Liver (tissue), 9 donors: ENCODE data around the gene FCER1A. TPM values are rescaled to one million over a fixed set of nuclear protein-coding genes. Genes with fewer than 3 reads are reported as not detected.

Experiments
- DNase-seq: peaks from one replicate; pipeline ENCODE4 v3.0.0-alpha.2; 2017; ENCODE audit warnings: low spot score
- H3K27ac ChIP-seq, 2 donors: one replicate each; pipeline ENCODE4 v1.7.0; 2013; ENCODE audit warnings: inconsistent platforms in 2 of 2, low read length in 2 of 2, control low read depth in 1 of 2, low read depth in 1 of 2, mild to moderate bottlenecking in 1 of 2
- H3K27me3 ChIP-seq, 4 donors: one replicate each; pipeline versions ENCODE4 v1.6.1 to v1.7.0; 2013; ENCODE audit warnings: low read length in 3 of 4, inconsistent platforms in 1 of 4, mild to moderate bottlenecking in 1 of 4, moderate library complexity in 1 of 4; ENCODE audit not compliant: control insufficient read depth in 4 of 4, insufficient read depth in 4 of 4
- H3K36me3 ChIP-seq, 4 donors: one replicate each; pipeline versions ENCODE4 v1.6.1 to v1.7.0; 2013; ENCODE audit warnings: low read length in 3 of 4, mild to moderate bottlenecking in 3 of 4, low read depth in 1 of 4, moderate library complexity in 1 of 4; ENCODE audit not compliant: control insufficient read depth in 4 of 4, insufficient read depth in 3 of 4
- H3K4me1 ChIP-seq, 4 donors: one replicate each; pipeline versions ENCODE4 v1.6.1 to v1.7.0; 2013; ENCODE audit warnings: low read length in 3 of 4, mild to moderate bottlenecking in 3 of 4, moderate library complexity in 1 of 4; ENCODE audit not compliant: control insufficient read depth in 4 of 4, insufficient read depth in 4 of 4
- H3K4me3 ChIP-seq, 3 donors: one replicate each; pipeline versions ENCODE4 v1.6.1 to v1.7.0; 2013; ENCODE audit warnings: low read length in 3 of 3, control low read depth in 1 of 3, low read depth in 1 of 3, mild to moderate bottlenecking in 1 of 3
- H3K9ac ChIP-seq, 2 donors: one replicate each; pipeline ENCODE4 v1.7.0; 2013; ENCODE audit warnings: low read length in 2 of 2, mild to moderate bottlenecking in 2 of 2, moderate library complexity in 2 of 2, control low read depth in 1 of 2, low read depth in 1 of 2
- H3K9me3 ChIP-seq, 4 donors: one replicate each; pipeline versions ENCODE4 v1.6.1 to v1.7.0; 2013; ENCODE audit warnings: low read length in 3 of 4; ENCODE audit not compliant: control insufficient read depth in 4 of 4
- EGR1 ChIP-seq, 2 donors: IDR thresholded peaks; 2 replicates each; pipeline ENCODE4 v1.6.1; 2016 to 2018; ENCODE audit warnings: antibody characterized with exemption in 2 of 2, low read depth in 2 of 2
- FOXA1 ChIP-seq: IDR thresholded peaks from 2 replicates; pipeline ENCODE4 v1.6.1; 2016; ENCODE audit warnings: antibody characterized with exemption
- FOXA2 ChIP-seq: IDR thresholded peaks from 2 replicates; pipeline ENCODE4 v1.6.1; 2016; ENCODE audit warnings: antibody characterized with exemption
- GABPA ChIP-seq, 2 donors: IDR thresholded peaks in 1 of 2; conservative IDR thresholded peaks in 1 of 2; 2 replicates each; pipeline ENCODE4 v1.6.1; 2016; ENCODE audit warnings: antibody characterized with exemption in 2 of 2, mild to moderate bottlenecking in 1 of 2, moderate library complexity in 1 of 2
- HNF4A ChIP-seq, 2 donors: conservative IDR thresholded peaks; 2 replicates each; pipeline ENCODE4 v1.6.1; 2016; ENCODE audit warnings: antibody characterized with exemption in 2 of 2, mild to moderate bottlenecking in 2 of 2
- HNF4G ChIP-seq: IDR thresholded peaks from 2 replicates; pipeline ENCODE4 v1.6.1; 2016; ENCODE audit warnings: antibody characterized with exemption
- JUND ChIP-seq, 2 donors: IDR thresholded peaks; 2 replicates each; pipeline ENCODE4 v1.6.1; 2016; ENCODE audit warnings: antibody characterized with exemption in 2 of 2
- NR2F2 ChIP-seq: IDR thresholded peaks from 2 replicates; pipeline ENCODE4 v1.6.1; 2016; ENCODE audit warnings: antibody characterized with exemption
- RAD21 ChIP-seq, 2 donors: IDR thresholded peaks; 2 replicates each; pipeline ENCODE4 v1.6.1; 2016; ENCODE audit warnings: antibody characterized with exemption in 2 of 2, mild to moderate bottlenecking in 2 of 2
- RXRA ChIP-seq, 2 donors: IDR thresholded peaks; 2 replicates each; pipeline ENCODE4 v1.6.1; 2017 to 2018; ENCODE audit warnings: antibody characterized with exemption in 2 of 2, mild to moderate bottlenecking in 1 of 2
- SP1 ChIP-seq: IDR thresholded peaks from 2 replicates; pipeline ENCODE4 v1.6.1; 2018; ENCODE audit warnings: antibody characterized with exemption, mild to moderate bottlenecking
- TAF1 ChIP-seq: conservative IDR thresholded peaks from 2 replicates; pipeline ENCODE4 v1.6.1; 2016; ENCODE audit warnings: antibody characterized with exemption, mild to moderate bottlenecking
- YY1 ChIP-seq: IDR thresholded peaks from 2 replicates; pipeline ENCODE4 v1.6.1; 2016; ENCODE audit warnings: antibody characterized with exemption, mild to moderate bottlenecking
- ZBTB33 ChIP-seq: IDR thresholded peaks from 2 replicates; pipeline ENCODE4 v1.6.1; 2016; ENCODE audit warnings: antibody characterized with exemption
- WGBS: extraction: QIAGEN DNeasy Blood & Tissue Kit; methylation state at CpG from one replicate; pipeline ENCODE4 v1.1.7; 2013; 5-methylcytosine and 5-hydroxymethylcytosine counted together
- polyA plus RNA-seq, 2 donors: library from polyadenylated mRNA; stranded (reverse) in 1 of 2; unstranded in 1 of 2; fragments of 200-250 nt in 1 of 2; fragments of >200 nt in 1 of 2; fragmentation: Nextera tagmentation in 1 of 2; extraction: Ambion mirVana in 1 of 2; gene quantifications; one replicate each; pipeline versions ENCODE4 v1.2.1 to v1.2.3, GENCODE V29; 2013 to 2015
- total RNA-seq, 2 donors: library from RNA; depleted of rRNA; stranded (reverse); fragments of >200 nt; gene quantifications; one replicate each; pipeline ENCODE4 v1.2.3, GENCODE V29; 2014
- TF ChIP-seq, protein P1 (sequence below): fragments of 150-350 bp; IDR thresholded peaks from 2 replicates; pipeline ENCODE4 v1.5.1; 2017; ENCODE audit warnings: improper control_type of control experiment, low read depth, low read length; ENCODE audit not compliant: missing input control
- TF ChIP-seq, protein P2 (sequence below): IDR thresholded peaks from 2 replicates; pipeline ENCODE4 v1.6.1; 2016; ENCODE audit warnings: antibody characterized with exemption, mild to moderate bottlenecking
- TF ChIP-seq, protein P3 (sequence below): IDR thresholded peaks from 2 replicates; pipeline ENCODE4 v1.6.1; 2016; ENCODE audit warnings: antibody characterized with exemption
- TF ChIP-seq, protein P4 (sequence below): IDR thresholded peaks from 2 replicates; pipeline ENCODE4 v1.6.1; 2016; ENCODE audit warnings: antibody characterized with exemption
- donor health status: healthy.
- donor health status: healthy.
- donor health status: healthy.
- donor health status: healthy.
- donor health status: healthy.

FCER1A gene
- total and polyA plus RNA-seq, 4 donors, result 0.08 to 3.5 (median 0.48) TPM; not detected in 1

- 76% methylated on average over 2 of the region's 2 CpGs for WGBS
- no peak overlapping the region for H3K27ac ChIP-seq
- no peaks in the 10 kb centered on the region for H3K4me1 ChIP-seq
- no peaks in the 10 kb centered on the region for H3K36me3 ChIP-seq
- no peaks in the 10 kb centered on the region for H3K27me3 ChIP-seq
- H3K4me3 ChIP-seq, result no peak overlapping the region
- H3K9ac ChIP-seq, result no peak overlapping the region
- TF ChIP-seq JUND (IDR thresholded peaks at IDR 0.05) (no peak), FOXA1 (no peak), YY1 (no peak), RXRA (IDR thresholded peaks at IDR 0.05) (no peak), HNF4G (no peak), ZBTB33 (no peak), GABPA (IDR thresholded peaks at IDR 0.05 in 1 of 2, conservative IDR thresholded peaks at IDR 0.05 in 1 of 2) (no peak), RAD21 (IDR thresholded peaks at IDR 0.05) (no peak), HNF4A (conservative IDR thresholded peaks at IDR 0.05) (no peak), SP1 (no peak), FOXA2 (no peak), NR2F2 (no peak), TAF1 (no peak), EGR1 (IDR thresholded peaks at IDR 0.05; ENCODE audit: low read depth in 2 of 2) (no peak)
- TF ChIP-seq, protein P1, sequence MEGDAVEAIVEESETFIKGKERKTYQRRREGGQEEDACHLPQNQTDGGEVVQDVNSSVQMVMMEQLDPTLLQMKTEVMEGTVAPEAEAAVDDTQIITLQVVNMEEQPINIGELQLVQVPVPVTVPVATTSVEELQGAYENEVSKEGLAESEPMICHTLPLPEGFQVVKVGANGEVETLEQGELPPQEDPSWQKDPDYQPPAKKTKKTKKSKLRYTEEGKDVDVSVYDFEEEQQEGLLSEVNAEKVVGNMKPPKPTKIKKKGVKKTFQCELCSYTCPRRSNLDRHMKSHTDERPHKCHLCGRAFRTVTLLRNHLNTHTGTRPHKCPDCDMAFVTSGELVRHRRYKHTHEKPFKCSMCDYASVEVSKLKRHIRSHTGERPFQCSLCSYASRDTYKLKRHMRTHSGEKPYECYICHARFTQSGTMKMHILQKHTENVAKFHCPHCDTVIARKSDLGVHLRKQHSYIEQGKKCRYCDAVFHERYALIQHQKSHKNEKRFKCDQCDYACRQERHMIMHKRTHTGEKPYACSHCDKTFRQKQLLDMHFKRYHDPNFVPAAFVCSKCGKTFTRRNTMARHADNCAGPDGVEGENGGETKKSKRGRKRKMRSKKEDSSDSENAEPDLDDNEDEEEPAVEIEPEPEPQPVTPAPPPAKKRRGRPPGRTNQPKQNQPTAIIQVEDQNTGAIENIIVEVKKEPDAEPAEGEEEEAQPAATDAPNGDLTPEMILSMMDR, result no peak
- TF ChIP-seq, protein P2, sequence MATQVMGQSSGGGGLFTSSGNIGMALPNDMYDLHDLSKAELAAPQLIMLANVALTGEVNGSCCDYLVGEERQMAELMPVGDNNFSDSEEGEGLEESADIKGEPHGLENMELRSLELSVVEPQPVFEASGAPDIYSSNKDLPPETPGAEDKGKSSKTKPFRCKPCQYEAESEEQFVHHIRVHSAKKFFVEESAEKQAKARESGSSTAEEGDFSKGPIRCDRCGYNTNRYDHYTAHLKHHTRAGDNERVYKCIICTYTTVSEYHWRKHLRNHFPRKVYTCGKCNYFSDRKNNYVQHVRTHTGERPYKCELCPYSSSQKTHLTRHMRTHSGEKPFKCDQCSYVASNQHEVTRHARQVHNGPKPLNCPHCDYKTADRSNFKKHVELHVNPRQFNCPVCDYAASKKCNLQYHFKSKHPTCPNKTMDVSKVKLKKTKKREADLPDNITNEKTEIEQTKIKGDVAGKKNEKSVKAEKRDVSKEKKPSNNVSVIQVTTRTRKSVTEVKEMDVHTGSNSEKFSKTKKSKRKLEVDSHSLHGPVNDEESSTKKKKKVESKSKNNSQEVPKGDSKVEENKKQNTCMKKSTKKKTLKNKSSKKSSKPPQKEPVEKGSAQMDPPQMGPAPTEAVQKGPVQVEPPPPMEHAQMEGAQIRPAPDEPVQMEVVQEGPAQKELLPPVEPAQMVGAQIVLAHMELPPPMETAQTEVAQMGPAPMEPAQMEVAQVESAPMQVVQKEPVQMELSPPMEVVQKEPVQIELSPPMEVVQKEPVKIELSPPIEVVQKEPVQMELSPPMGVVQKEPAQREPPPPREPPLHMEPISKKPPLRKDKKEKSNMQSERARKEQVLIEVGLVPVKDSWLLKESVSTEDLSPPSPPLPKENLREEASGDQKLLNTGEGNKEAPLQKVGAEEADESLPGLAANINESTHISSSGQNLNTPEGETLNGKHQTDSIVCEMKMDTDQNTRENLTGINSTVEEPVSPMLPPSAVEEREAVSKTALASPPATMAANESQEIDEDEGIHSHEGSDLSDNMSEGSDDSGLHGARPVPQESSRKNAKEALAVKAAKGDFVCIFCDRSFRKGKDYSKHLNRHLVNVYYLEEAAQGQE, result no peak
- TF ChIP-seq, protein P3, sequence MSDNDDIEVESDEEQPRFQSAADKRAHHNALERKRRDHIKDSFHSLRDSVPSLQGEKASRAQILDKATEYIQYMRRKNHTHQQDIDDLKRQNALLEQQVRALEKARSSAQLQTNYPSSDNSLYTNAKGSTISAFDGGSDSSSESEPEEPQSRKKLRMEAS, result no peak
- TF ChIP-seq, protein P4, sequence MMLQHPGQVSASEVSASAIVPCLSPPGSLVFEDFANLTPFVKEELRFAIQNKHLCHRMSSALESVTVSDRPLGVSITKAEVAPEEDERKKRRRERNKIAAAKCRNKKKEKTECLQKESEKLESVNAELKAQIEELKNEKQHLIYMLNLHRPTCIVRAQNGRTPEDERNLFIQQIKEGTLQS, result no peak
- H3K9me3 ChIP-seq, result no peaks in the 10 kb centered on the region
- DNase-seq, result no peak
Observed at GRCh38 chr1:159289060-159289459, 13.1 kb upstream of the FCER1A start.
